ENCODE results near the gene PTK6.

DNA sequence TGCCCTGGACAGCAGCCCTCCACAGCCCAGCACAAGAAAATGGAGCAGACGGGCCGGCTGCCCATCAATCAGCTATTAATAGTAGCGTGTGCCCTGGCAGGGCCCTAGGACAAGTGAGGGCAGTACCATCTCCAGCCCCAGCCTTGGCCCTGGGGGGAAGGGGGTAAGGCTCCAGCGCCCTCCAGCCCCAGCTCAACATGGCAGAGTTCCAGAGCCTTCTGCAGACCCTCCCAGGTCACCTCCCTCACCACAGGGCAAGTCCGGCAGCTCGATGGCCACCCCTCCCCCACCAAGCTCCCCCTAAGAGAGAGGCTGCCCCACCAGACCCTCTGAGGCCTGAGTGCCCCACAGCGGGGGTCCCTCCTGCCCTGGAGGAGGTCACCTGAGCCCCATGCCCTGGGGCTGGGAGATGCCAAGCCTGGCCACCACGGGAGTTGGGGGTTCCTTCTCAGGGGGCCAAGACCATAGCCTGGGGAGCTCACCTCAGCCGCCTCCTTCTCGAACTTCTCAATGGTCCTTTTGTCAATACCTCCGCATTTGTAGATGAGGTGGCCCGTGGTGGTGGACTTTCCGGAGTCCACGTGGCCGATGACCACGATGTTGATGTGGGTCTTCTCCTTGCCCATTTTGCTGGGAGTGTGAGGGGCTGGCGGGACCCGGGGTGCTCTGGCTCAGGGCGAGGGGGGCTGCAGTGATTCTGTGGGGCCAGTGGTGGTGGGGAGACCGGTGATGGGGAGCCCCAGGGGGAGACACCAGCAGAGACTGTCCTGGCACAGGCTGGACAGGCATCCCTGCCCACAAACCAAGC, 39.8 kb downstream of the PTK6 start:
- TF ChIP-seq, protein P1, sequence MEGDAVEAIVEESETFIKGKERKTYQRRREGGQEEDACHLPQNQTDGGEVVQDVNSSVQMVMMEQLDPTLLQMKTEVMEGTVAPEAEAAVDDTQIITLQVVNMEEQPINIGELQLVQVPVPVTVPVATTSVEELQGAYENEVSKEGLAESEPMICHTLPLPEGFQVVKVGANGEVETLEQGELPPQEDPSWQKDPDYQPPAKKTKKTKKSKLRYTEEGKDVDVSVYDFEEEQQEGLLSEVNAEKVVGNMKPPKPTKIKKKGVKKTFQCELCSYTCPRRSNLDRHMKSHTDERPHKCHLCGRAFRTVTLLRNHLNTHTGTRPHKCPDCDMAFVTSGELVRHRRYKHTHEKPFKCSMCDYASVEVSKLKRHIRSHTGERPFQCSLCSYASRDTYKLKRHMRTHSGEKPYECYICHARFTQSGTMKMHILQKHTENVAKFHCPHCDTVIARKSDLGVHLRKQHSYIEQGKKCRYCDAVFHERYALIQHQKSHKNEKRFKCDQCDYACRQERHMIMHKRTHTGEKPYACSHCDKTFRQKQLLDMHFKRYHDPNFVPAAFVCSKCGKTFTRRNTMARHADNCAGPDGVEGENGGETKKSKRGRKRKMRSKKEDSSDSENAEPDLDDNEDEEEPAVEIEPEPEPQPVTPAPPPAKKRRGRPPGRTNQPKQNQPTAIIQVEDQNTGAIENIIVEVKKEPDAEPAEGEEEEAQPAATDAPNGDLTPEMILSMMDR (IDR thresholded peaks at IDR 0.05; ENCODE audit: low read depth, low read length, poor library complexity, severe bottlenecking) = no peak
- TF ChIP-seq EZH2phosphoT487 (IDR thresholded peaks at IDR 0.05; ENCODE audit: borderline replicate concordance, low read length) = no peak
